AG09309 (cell line): ENCODE data around the gene LSM14A.
A peak's percentile ranks its signal among the peaks of the same experiment; 100 is the strongest.
"Not testable (repeated sequence)": the region's sequence is repeated elsewhere in the genome, so short reads cannot be mapped to it uniquely, and the experiment has no call there.

Experiments
- DNase-seq: peaks from one replicate; pipeline ENCODE4 v3.0.0-alpha.2; 2010; ENCODE audit warnings: low read depth
- H3K4me3 ChIP-seq: 2 replicates; pipeline ENCODE4 v1.5.1; 2011; ENCODE audit warnings: mild to moderate bottlenecking, low read depth, low read length, moderate library complexity; ENCODE audit not compliant: control insufficient read depth
- TF ChIP-seq, protein P1 (sequence below): IDR thresholded peaks from 2 replicates; pipeline ENCODE4 v1.5.1; 2011; ENCODE audit warnings: mild to moderate bottlenecking, low read depth, low read length, inconsistent platforms; ENCODE audit not compliant: insufficient read depth, control insufficient read depth; ENCODE audit errors: missing control alignments

The LSM14A gene

DNA sequence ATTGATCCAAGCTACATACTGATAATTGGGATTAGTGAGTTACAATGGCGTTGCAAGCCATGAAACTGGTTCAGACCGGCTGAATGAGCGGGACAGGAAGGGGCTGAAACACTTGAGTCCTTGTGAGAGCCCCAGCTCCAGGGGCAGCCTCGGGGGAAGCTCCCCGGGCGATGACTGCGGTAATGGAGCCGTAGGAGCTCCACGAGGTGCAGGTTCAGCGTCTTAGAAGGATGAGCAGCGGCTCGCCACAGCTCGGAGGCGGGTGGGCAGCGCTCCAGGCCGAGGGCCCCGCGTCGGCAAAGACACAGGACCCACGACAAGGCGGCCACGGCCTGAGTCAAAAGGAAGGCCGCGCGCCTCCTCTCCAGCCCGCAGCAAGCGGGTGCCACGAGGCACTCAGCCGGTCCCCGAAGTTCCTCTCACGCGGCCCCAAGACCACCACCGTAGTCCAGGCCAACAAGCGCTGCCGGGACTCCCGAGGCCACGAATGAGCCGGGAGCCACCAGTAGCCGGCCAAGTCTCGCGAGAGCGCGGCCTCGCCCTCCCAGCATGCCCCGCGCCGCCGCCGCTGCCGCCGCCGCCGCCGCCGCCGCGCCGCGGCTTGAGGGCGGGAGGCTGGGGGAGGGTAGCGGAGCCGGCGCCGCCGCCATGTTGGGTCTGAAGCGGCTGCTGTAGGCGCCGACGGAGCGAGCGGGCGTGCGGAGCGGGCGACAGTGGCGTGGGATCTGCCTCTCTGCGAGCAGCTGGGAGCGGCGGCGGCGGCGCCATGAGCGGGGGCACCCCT is at the start of gene LSM14A:
Gene LSM14A (plus strand): TSS at position 628 of the 784 bp plus-strand sequence. CDS start 139 bp downstream, at position 767.
- DNase-seq = peak; percentile 60
- H3K4me3 ChIP-seq = peak within 1 kb of the TSS; percentile 81
- TF ChIP-seq, protein P1, sequence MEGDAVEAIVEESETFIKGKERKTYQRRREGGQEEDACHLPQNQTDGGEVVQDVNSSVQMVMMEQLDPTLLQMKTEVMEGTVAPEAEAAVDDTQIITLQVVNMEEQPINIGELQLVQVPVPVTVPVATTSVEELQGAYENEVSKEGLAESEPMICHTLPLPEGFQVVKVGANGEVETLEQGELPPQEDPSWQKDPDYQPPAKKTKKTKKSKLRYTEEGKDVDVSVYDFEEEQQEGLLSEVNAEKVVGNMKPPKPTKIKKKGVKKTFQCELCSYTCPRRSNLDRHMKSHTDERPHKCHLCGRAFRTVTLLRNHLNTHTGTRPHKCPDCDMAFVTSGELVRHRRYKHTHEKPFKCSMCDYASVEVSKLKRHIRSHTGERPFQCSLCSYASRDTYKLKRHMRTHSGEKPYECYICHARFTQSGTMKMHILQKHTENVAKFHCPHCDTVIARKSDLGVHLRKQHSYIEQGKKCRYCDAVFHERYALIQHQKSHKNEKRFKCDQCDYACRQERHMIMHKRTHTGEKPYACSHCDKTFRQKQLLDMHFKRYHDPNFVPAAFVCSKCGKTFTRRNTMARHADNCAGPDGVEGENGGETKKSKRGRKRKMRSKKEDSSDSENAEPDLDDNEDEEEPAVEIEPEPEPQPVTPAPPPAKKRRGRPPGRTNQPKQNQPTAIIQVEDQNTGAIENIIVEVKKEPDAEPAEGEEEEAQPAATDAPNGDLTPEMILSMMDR = no peak

DNA sequence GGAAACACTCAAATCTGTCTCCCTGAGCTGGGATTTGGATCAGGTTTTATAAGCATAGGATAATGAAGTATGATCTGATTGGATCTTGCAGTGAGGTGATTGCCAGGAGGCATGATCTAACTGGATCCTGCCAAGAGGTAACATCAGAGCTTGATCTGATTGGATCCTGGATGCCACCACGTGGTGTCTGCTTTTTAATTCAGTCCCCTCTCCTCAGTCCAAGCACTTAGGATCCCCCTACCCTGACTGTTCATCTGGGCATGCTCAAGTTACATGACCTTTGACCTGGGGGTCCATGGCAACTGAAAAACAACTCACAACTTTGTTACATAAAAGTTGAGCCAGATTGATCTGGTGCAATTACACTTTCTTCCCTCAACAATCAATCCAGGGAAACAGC is 47.5 kb upstream of the LSM14A start:
- TF ChIP-seq, protein P1 = no peak
- no peak for DNase-seq
- H3K4me3 ChIP-seq = no peak overlapping the region

DNA sequence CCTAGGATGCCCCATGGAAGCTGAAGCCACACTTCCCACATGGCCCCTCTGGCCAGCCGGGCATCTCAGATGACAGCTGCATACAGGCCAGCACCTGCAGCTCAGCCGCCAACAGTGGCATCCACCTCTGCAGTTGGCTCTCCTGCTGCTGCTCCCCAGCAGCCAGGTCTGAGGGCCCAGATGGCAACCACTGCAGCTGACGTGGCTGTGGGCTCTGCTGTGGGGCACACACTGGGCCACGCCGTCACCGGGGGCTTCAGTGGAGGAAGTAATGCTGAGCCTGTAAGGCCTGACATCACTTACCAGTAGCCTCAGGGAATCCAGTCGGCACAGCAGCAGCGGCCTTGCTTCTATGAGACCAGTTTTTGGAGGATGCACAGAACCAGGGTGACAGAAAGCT is 45.3 kb upstream of the LSM14A start:
- H3K4me3 ChIP-seq = no peak overlapping the region
- no peak for DNase-seq
- TF ChIP-seq, protein P1 = no peak

DNA sequence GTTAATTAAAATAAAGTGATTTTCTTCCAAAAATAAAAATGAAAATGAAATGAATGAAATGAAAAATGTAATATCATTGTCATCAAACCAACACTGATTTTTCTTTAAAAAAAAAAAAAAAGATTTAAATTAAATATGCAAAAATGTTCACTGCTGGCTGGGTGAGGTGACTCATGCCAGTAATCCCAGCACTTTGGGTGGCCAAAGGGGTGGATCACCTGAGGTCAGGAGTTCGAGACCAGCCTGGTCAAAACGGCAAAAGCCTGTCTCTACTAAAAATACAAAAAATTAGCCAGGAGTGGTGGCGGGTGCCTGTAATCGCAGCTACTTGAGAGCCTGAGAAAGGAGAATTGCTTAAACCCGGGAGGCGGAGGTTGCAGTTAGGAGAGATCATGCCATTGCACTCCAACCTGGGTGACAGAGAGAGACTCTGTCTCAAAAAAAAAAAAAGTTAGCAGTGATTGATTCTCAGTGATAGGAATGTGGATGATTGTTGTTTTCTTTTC is 44.6 kb upstream of the LSM14A start:
- DNase-seq = no peak
- TF ChIP-seq, protein P1 = no peak
- no peak overlapping the region for H3K4me3 ChIP-seq

DNA sequence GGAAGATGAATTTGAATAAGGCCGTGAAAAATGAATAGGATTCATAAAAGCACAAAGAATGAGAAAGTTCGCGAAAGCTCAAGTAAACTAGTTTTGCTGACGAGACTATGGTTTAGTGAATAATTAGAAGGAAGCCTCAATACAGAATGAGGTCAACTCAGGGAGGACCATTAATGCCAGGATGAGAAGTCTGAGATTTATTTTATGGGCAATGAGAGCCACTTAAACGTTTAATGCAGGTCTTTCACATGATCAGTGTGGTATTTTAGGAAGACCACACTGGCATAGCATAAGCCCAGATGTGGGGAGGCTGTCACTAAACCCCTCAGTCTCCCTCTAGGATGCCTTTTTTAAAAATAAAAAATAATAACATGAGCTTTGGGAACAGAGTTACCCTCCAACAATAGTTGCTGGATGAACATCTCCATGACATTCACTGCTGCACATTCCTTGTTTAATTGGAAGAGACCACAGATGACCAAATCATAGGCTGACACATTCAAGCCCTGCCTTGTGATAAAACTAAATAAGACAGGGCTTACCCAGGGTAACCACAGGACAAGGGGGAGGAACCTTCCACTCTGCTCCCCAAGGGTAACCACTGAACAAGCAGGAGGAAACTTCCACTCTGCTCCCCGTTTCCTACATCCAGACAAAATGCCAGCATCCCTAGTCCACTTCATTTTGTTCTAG is 43.6 kb upstream of the LSM14A start:
- TF ChIP-seq, protein P1 = no peak
- DNase-seq = no peak
- H3K4me3 ChIP-seq = no peak overlapping the region

DNA sequence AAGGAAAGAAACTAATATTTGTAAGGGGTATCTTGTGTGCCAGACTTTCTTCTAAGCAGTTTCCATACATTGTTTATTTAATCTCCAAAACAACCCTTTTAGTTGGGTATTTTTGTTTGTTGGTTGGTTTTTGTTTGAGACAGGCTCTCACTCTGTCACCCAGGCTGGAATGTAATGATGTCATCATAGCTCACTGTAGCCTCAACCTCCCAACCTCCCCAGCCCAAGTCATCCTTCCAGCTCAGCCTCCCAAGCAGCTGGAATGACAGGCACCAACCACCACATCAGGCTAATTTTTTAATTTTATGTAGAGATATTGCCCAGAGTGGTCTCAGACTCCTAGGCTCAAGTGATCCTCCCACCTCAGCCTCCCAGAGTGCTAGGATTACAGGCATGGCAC is 41.2 kb upstream of the LSM14A start:
- TF ChIP-seq, protein P1 = no peak
- H3K4me3 ChIP-seq = no peak overlapping the region
- DNase-seq = no peak

DNA sequence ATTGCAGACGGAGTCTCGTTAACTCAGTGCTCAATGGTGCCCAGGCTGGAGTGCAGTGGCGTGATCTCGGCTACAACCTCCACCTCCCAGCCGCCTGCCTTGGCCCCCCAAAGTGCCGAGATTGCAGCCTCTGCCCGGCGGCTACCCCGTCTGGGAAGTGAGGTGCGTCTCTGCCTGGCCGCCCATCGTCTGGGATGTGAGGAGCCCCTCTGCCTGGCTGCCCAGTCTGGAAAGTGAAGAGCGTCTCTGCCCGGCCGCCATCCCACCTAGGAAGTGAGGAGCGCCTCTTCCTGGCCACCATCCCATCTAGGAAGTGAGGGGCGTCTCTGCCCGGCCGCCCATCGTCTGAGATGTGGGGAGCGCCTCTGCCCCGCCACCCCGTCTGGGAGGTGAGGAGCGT is 40.2 kb upstream of the LSM14A start:
- H3K4me3 ChIP-seq, DNase-seq: not testable (repeated sequence)

DNA sequence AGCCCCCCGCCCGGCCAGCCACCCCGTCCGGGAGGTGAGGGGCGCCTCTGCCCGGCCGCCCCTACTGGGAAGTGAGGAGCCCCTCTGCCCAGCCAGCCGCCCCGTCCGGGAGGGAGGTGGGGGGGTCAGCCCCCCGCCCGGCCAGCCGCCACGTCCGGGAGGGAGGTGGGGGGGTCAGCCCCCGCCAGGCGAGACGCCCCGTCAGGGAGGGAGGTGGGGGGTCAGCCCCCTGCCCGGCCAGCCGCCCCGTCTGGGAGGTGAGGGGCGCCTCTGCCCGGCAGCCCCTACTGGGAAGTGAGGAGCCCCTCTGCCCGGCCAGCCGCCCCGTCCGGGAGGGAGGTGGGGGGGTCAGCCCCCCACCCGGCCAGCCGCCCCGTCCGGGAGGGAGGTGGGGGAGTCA is 39.6 kb upstream of the LSM14A start:
- DNase-seq, H3K4me3 ChIP-seq: not testable (repeated sequence)
